ENCODE measurements around the gene TNRC18. TPM values are rescaled to one million over a fixed set of nuclear protein-coding genes. Genes with fewer than 3 reads are reported as not detected.

The TNRC18 gene
- total and polyA plus RNA-seq, 9 of the 15 experiments (the other 6 are each of a cell fraction or from before 2014, with no cell fraction given): 0.03 to 43.2 (median 18.0) TPM

- TF ChIP-seq HMGN3 (IDR thresholded peaks at IDR 0.05; ENCODE audit: borderline replicate concordance, extremely low read depth, insufficient read length, low read depth, low read length) (no peak), RNF2 (IDR thresholded peaks at IDR 0.05) (no peak), ZNF143 (CRISPR knock-in tag; IDR thresholded peaks at IDR 0.05) (no peak), ELF4 (CRISPR knock-in tag; IDR thresholded peaks at IDR 0.05) (no peak), KAT8 (IDR thresholded peaks at IDR 0.05; ENCODE audit: low read depth) (no peak), HMG20B (CRISPR knock-in tag; IDR thresholded peaks at IDR 0.05) (no peak), SNIP1 (IDR thresholded peaks at IDR 0.05; ENCODE audit: low read depth) (no peak), GABPA (tag; conservative IDR thresholded peaks at IDR 0.05; ENCODE audit: low read depth) (peak; percentile 69), GABPB2 (CRISPR knock-in tag; conservative IDR thresholded peaks at IDR 0.05) (no peak), SMARCB1 (IDR thresholded peaks at IDR 0.05; ENCODE audit: insufficient read length, low read depth) (no peak), GATAD2B (IDR thresholded peaks at IDR 0.05; ENCODE audit: borderline replicate concordance) (no peak), ZBTB33 (CRISPR knock-in tag; IDR thresholded peaks at IDR 0.05) (peak; percentile 94), HNRNPLL (IDR thresholded peaks at IDR 0.05; ENCODE audit: low read depth, low read length, poor library complexity, severe bottlenecking) (no peak), RCOR1 (IDR thresholded peaks at IDR 0.05; ENCODE audit: borderline replicate concordance in 1 of 2, low read depth in 2 of 2, low read length in 2 of 2) (peak in 1 of 2 experiments; percentile 78; a peak in 3 of 4 replicates), SMAD2 (IDR thresholded peaks at IDR 0.05; ENCODE audit: low read depth, low read length) (no peak), CXXC5 (CRISPR knock-in tag; IDR thresholded peaks at IDR 0.05) (no peak), XRCC4 (IDR thresholded peaks at IDR 0.05; ENCODE audit: extremely low read depth, insufficient read depth, insufficient read length) (no peak), FIP1L1 (IDR thresholded peaks at IDR 0.05; ENCODE audit: low read depth, low read length, poor library complexity, severe bottlenecking) (no peak), CUX1 (CRISPR knock-in tag; IDR thresholded peaks at IDR 0.05) (no peak), RBBP5 (IDR thresholded peaks at IDR 0.05; ENCODE audit: borderline replicate concordance, insufficient read depth, low read length, poor library complexity, severe bottlenecking) (no peak), RBFOX2 (IDR thresholded peaks at IDR 0.05; ENCODE audit: low read depth, low read length) (peak; percentile 66)
These were observed 26.5 kb downstream of the TNRC18 start (continued) for GRCh38 chr7:5396999-5397663.
